H9 (cell line): ENCODE results near the gene MAD1L1. TPM values are rescaled to one million over a fixed set of nuclear protein-coding genes. Genes with fewer than 3 reads are reported as not detected.

Experiments used
- DNase-seq: peaks from one replicate; pipeline ENCODE4 v3.0.0-alpha.2; 2017
- H2AFZ ChIP-seq: one replicate; pipeline ENCODE4 v1.6.1; 2013; ENCODE audit warnings: mild to moderate bottlenecking, low read length, control low read depth, moderate library complexity
- H2AK5ac ChIP-seq: 2 replicates; pipeline ENCODE4 v1.6.1; 2013; ENCODE audit warnings: low read length, control low read depth, mixed read lengths; ENCODE audit not compliant: insufficient read length
- H2BK120ac ChIP-seq: one replicate; pipeline ENCODE4 v1.6.1; 2013; ENCODE audit warnings: low read depth, mild to moderate bottlenecking, low read length, control low read depth, inconsistent platforms; ENCODE audit not compliant: poor library complexity, severe bottlenecking
- H2BK12ac ChIP-seq: 2 replicates; pipeline ENCODE4 v1.6.1; 2013; ENCODE audit warnings: low read length, control low read depth, mixed read lengths, low read depth; ENCODE audit not compliant: insufficient read length
- H2BK15ac ChIP-seq: 2 replicates; pipeline ENCODE4 v1.6.1; 2013; ENCODE audit warnings: low read depth, low read length, control low read depth
- H2BK20ac ChIP-seq: one replicate; pipeline ENCODE4 v1.6.1; 2013; ENCODE audit warnings: low read depth, mild to moderate bottlenecking, low read length, control low read depth, inconsistent platforms; ENCODE audit not compliant: poor library complexity, severe bottlenecking
- H2BK5ac ChIP-seq: 2 replicates; pipeline ENCODE4 v1.6.1; 2013; ENCODE audit warnings: low read length, control low read depth, mixed read lengths; ENCODE audit not compliant: insufficient read length
- H3K14ac ChIP-seq: 2 replicates; pipeline ENCODE4 v1.6.1; 2013; ENCODE audit warnings: low read length, control low read depth; ENCODE audit not compliant: insufficient read depth
- H3K18ac ChIP-seq: 2 replicates; pipeline ENCODE4 v1.6.1; 2013; ENCODE audit warnings: low read depth, mild to moderate bottlenecking, mixed read lengths, low read length, control low read depth; ENCODE audit not compliant: insufficient read length
- H3K23ac ChIP-seq: 2 replicates; pipeline ENCODE4 v1.6.1; 2013; ENCODE audit warnings: low read length, control low read depth, mixed read lengths, low read depth; ENCODE audit not compliant: insufficient read length
- H3K23me2 ChIP-seq: 2 replicates; pipeline ENCODE4 v1.6.1; 2013; ENCODE audit warnings: low read depth, mild to moderate bottlenecking, mixed read lengths, low read length, control low read depth; ENCODE audit not compliant: insufficient read length, poor library complexity, severe bottlenecking
- H3K27ac ChIP-seq: 2 replicates; pipeline ENCODE4 v1.5.1; 2013; ENCODE audit warnings: low read length, control low read depth, mixed read lengths, low read depth; ENCODE audit not compliant: insufficient read length
- H3K27me3 ChIP-seq: 2 replicates; pipeline ENCODE4 v1.6.1; 2013; ENCODE audit warnings: low read length, control low read depth, inconsistent platforms; ENCODE audit not compliant: insufficient read depth
- H3K4ac ChIP-seq: 2 replicates; pipeline ENCODE4 v1.6.1; 2013; ENCODE audit warnings: low read depth, mild to moderate bottlenecking, control low read depth, inconsistent platforms, low read length, moderate library complexity
- H3K4me1 ChIP-seq: 2 replicates; pipeline ENCODE4 v1.6.1; 2013; ENCODE audit warnings: low read length, control low read depth, inconsistent platforms; ENCODE audit not compliant: insufficient read depth
- H3K4me2 ChIP-seq: 2 replicates; pipeline ENCODE4 v1.6.1; 2013; ENCODE audit warnings: low read length, control low read depth, mixed read lengths; ENCODE audit not compliant: insufficient read length, insufficient read depth
- H3K56ac ChIP-seq: 2 replicates; pipeline ENCODE4 v1.6.1; 2013; ENCODE audit warnings: low read depth, mild to moderate bottlenecking, mixed read lengths, low read length, control low read depth; ENCODE audit not compliant: insufficient read length
- H3K79me1 ChIP-seq: 2 replicates; pipeline ENCODE4 v1.6.1; 2013; ENCODE audit warnings: low read depth, mild to moderate bottlenecking, moderate library complexity, low read length, control low read depth, inconsistent platforms; ENCODE audit not compliant: insufficient read depth, poor library complexity, severe bottlenecking
- H3K79me2 ChIP-seq: 2 replicates; pipeline ENCODE4 v1.6.1; 2013; ENCODE audit warnings: low read length, control low read depth, inconsistent platforms; ENCODE audit not compliant: insufficient read depth
- H3K9ac ChIP-seq: 2 replicates; pipeline ENCODE4 v1.6.1; 2013; ENCODE audit warnings: low read length, control low read depth, mixed read lengths; ENCODE audit not compliant: insufficient read length; ENCODE audit errors: extremely low read depth
- H3K9me3 ChIP-seq: one replicate; pipeline ENCODE4 v1.6.1; 2013; ENCODE audit warnings: low read depth, low read length, inconsistent platforms; ENCODE audit not compliant: control insufficient read depth
- H3T11ph ChIP-seq: one replicate; pipeline ENCODE4 v1.6.1; 2013; ENCODE audit warnings: mild to moderate bottlenecking, low read length, control low read depth, inconsistent platforms
- H4K20me1 ChIP-seq: one replicate; pipeline ENCODE4 v1.6.1; 2013; ENCODE audit not compliant: control insufficient read depth, insufficient read length, insufficient read depth
- H4K5ac ChIP-seq: 2 replicates; pipeline ENCODE4 v1.6.1; 2013; ENCODE audit warnings: low read depth, mild to moderate bottlenecking, mixed read lengths, low read length, control low read depth; ENCODE audit not compliant: insufficient read length
- H4K8ac ChIP-seq: replicated peaks from 2 replicates; pipeline ENCODE4 v1.6.1; 2013; ENCODE audit warnings: low read length, control low read depth, mixed read lengths, low read depth; ENCODE audit not compliant: insufficient read length
- H4K91ac ChIP-seq: 2 replicates; pipeline ENCODE4 v1.6.1; 2013; ENCODE audit warnings: low read depth, mild to moderate bottlenecking, moderate library complexity, mixed read lengths, low read length, control low read depth; ENCODE audit not compliant: insufficient read length
- H3K27ac Mint-ChIP-seq, 3 experiments: 2 replicates in 2 of 3; 3 replicates in 1 of 3; pipeline ENCODE4 v1.8.0; 2020 to 2021; ENCODE audit warnings: mixed read lengths in 3 of 3, mild to moderate bottlenecking in 1 of 3, moderate library complexity in 1 of 3
- H3K27me3 Mint-ChIP-seq: 2 replicates; pipeline ENCODE4 v1.8.0; 2021; ENCODE audit warnings: low read depth, mild to moderate bottlenecking, moderate library complexity, mixed read lengths
- H3K36me3 Mint-ChIP-seq, 3 experiments: 2 replicates in 2 of 3; 3 replicates in 1 of 3; pipeline ENCODE4 v1.8.0; 2020 to 2021; ENCODE audit warnings: low read depth in 3 of 3, mixed read lengths in 3 of 3; ENCODE audit not compliant: insufficient read depth in 1 of 3
- H3K4me1 Mint-ChIP-seq, 2 experiments: 2 replicates each; pipeline ENCODE4 v1.8.0; 2020; ENCODE audit warnings: mixed read lengths in 2 of 2
- H3K4me3 Mint-ChIP-seq, 2 experiments: 2 replicates in 1 of 2; 3 replicates in 1 of 2; pipeline ENCODE4 v1.8.0; 2020 to 2021; ENCODE audit warnings: mild to moderate bottlenecking in 2 of 2, mixed read lengths in 2 of 2, moderate library complexity in 1 of 2
- H3K9me3 Mint-ChIP-seq, 2 experiments: 2 replicates in 1 of 2; 3 replicates in 1 of 2; pipeline ENCODE4 v1.8.0; 2020; ENCODE audit warnings: mild to moderate bottlenecking in 2 of 2, mixed read lengths in 2 of 2, moderate library complexity in 1 of 2
- CTCF ChIP-seq: fragments of 200-600 bp; sonication (generic); conservative IDR thresholded peaks from 3 replicates; pipeline ENCODE4 v1.8.0; 2021; ENCODE audit warnings: antibody characterized with exemption, mild to moderate bottlenecking
- WGBS: extraction: QIAGEN DNeasy Blood & Tissue Kit; methylation state at CpG from one replicate; pipeline ENCODE4 v1.1.7; 2013; ENCODE audit warnings: missing lambda C conversion rate, low lambda C conversion rate, mixed read lengths; ENCODE audit not compliant: insufficient read length; ENCODE audit errors: extremely low coverage; 5-methylcytosine and 5-hydroxymethylcytosine counted together
- total RNA-seq: library from RNA; stranded (reverse); gene quantifications from 2 replicates; pipeline ENCODE4 v1.2.1, GENCODE V29; 2021

Gene MAD1L1
- total RNA-seq, 1 experiment from 2014 or later: 39.0 TPM

DNA sequence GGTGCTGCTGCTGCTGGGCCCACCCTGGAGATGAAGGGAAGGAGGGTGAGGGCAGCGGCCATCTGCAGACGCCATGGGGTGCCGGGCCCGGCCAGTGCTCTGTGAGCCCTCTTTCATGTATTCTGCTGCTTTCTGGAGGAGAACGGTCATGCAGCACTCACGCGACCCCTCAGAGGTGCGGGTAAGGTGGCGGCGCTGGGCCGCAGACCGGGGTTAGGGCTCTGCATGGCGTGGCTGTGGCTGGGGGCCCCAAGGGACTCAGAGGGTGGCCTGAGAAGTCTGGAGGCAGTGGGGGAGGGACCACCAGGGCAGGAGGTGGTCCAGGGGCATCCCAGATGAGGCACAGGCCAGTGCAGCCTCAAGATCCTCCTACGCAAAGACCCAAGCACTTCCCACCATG, 287.2 kb downstream of the MAD1L1 start:
- Histone ChIP-seq H4K91ac (no peak overlapping the region), H2BK20ac (no peak overlapping the region), H3K23ac (no peak overlapping the region), H2AK5ac (no peak overlapping the region), H2BK15ac (no peak overlapping the region), H2BK12ac (no peak overlapping the region), H3K4me2 (no peak overlapping the region), H3K27me3 (no peaks in the 10 kb centered on the region), H2AFZ (no peak overlapping the region), H3K23me2 (no peaks in the 10 kb centered on the region), H4K8ac (no peak overlapping the region), H3K56ac (no peak overlapping the region), H3K9me3 (no peaks in the 10 kb centered on the region), H4K5ac (no peak overlapping the region), H3K18ac (no peak overlapping the region), H2BK5ac (no peak overlapping the region), H3K4me1 (peaks cover 2% of the 10 kb centered on the region; the same call in 1 of the 2 replicates), H3K14ac (no peak overlapping the region; the same call in 1 of the 2 replicates), H3K79me1 (no peaks in the 10 kb centered on the region), H3T11ph (no peak overlapping the region), H3K4ac (no peak overlapping the region), H3K79me2 (no peaks in the 10 kb centered on the region), H3K9ac (no peak overlapping the region), H4K20me1 (no peaks in the 10 kb centered on the region), H2BK120ac (no peak overlapping the region), H3K27ac (no peak overlapping the region)
- Mint-ChIP-seq H3K36me3 (peaks cover 0 to 1% (median 0%) of the 10 kb centered on the region in 3 experiments; a peak in 2 of 7 replicates), H3K4me3 (no peak overlapping the region), H3K27ac (no peak overlapping the region), H3K9me3 (no peaks in the 10 kb centered on the region), H3K4me1 (peaks cover 25 to 33% of the 10 kb centered on the region in 2 experiments), H3K27me3 (no peaks in the 10 kb centered on the region)
- no CpG with 5 or more reads among the region's 14 CpGs for WGBS
- no peak for DNase-seq
- no peak for TF ChIP-seq CTCF
